Adipocyte (in vitro differentiated cells): ENCODE data around the gene TGM1.

ENCODE experiments used
- DNase-seq: peaks from one replicate; pipeline ENCODE4 v3.0.0-alpha.2; 2015; ENCODE audit warnings: low read depth
- H3K27me3 ChIP-seq: replicated peaks from 2 replicates; pipeline ENCODE4 v1.7.0; 2013; ENCODE audit warnings: mild to moderate bottlenecking, low read length, moderate library complexity; ENCODE audit not compliant: control insufficient read depth, insufficient read depth
- H3K36me3 ChIP-seq: 2 replicates; pipeline ENCODE4 v1.7.0; 2013; ENCODE audit warnings: low read length, mild to moderate bottlenecking, moderate library complexity; ENCODE audit not compliant: control insufficient read depth, insufficient read depth, severe bottlenecking
- H3K4me1 ChIP-seq: 2 replicates; pipeline ENCODE4 v1.7.0; 2013; ENCODE audit warnings: mild to moderate bottlenecking, low read length, moderate library complexity; ENCODE audit not compliant: control insufficient read depth, insufficient read depth
- H3K4me3 ChIP-seq: 2 replicates; pipeline ENCODE4 v1.7.0; 2013; ENCODE audit warnings: mild to moderate bottlenecking, low read length, moderate library complexity
- H3K9ac ChIP-seq: 2 replicates; pipeline ENCODE4 v1.7.0; 2013; ENCODE audit warnings: mild to moderate bottlenecking, low read length, moderate library complexity
- H3K9me3 ChIP-seq: 2 replicates; pipeline ENCODE4 v1.7.0; 2013; ENCODE audit warnings: mild to moderate bottlenecking, low read length, moderate library complexity; ENCODE audit not compliant: control insufficient read depth

Gene TGM1

GRCh38 chr14:24236689-24237462 is 26.1 kb downstream of the TGM1 start:
- no peaks in the 10 kb centered on the region for H3K27me3 ChIP-seq
- no peaks in the 10 kb centered on the region for H3K9me3 ChIP-seq
- H3K4me3 ChIP-seq = no peak overlapping the region
- H3K36me3 ChIP-seq = peaks cover 60% of the 10 kb centered on the region
- H3K9ac ChIP-seq = no peak overlapping the region
- no peak for DNase-seq
- peaks cover 69% of the 10 kb centered on the region for H3K4me1 ChIP-seq

DNA sequence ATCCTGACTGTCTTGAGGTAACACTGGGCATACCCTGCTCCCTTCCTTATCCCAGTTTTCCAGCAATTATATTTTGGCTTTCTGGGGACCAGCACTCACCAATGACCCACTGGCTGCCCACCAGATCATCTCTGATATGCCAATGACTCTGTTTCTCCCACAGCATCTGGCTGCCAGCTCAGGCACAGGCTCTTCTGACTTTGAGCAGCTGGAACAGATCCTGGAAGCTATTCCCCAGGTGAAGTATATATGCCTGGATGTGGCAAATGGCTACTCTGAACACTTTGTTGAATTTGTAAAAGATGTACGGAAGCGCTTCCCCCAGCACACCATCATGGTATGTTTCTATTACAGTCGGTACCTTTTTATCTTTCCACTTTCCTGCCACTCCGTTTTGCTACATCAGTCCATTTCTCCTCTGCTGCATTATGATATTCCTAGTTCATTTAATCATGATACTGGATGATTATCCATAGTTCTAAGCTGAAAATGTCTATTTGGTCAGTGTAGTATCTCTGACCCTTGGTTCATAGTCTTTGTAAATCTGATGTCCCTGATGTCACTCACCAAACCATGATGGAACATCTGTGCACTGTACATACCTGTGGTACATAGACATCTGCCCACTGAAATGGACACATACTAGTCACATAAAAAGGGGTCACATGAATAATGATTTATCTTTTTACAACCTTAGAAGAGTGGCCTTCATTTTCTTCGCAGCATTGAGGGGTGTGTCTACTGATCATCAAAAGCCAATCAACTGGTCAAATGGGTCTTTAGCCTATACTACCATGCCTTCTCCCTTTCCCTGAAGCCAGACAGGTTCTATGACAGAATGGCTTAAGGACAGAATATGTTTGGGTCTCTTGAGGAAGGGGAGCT is 26.9 kb downstream of the TGM1 start:
- Histone ChIP-seq H3K27me3 (no peaks in the 10 kb centered on the region), H3K9me3 (no peaks in the 10 kb centered on the region), H3K9ac (no peak overlapping the region), H3K4me1 (peaks cover 64% of the 10 kb centered on the region), H3K36me3 (peaks cover 58% of the 10 kb centered on the region), H3K4me3 (no peak overlapping the region)
- DNase-seq = no peak

DNA sequence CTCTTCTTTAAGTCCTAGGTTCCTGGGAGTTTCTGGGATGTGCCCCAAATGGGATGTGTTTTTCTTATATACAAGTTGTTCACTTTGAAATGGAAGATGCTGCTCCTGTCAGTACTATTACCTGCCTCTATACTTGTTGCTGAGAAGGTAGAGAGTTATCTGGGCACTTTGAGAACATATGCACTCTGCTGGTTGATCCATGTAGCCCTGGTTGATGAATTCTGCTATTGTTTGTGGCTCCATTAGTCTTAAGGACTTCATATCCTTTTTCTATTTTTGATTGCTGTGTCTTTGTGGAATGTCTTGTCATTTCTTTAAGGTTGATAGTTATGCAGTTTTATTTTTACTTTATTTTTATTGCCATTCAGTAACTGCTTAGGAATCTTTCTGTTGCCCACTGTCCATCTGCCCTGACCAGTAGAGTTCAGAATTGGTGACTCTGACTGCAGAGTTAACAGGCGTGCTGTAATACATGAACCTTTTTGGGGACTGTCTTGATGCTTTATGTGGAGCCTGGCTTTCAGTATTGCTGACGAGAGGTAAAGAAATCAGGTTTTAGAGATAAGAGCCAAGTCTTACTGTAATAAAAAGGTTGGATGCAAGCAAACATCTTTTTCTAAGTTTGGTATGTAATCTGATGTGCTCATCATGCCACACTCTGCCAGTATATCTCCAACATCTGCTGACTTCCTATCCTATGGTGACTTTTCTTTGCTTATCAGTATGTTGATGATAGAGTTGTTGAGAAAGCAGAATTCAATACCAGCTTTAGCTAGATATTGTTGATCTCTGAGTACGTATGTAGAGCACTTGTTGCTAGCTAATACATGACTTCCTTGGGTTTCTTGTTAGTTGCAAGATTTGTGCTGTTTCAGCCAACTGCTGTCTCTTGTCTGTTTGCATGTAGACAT is 28.6 kb downstream of the TGM1 start:
- Histone ChIP-seq H3K9ac (peak overlapping the region; percentile 7), H3K36me3 (peaks cover 43% of the 10 kb centered on the region), H3K4me1 (peaks cover 49% of the 10 kb centered on the region), H3K27me3 (no peaks in the 10 kb centered on the region), H3K4me3 (peak overlapping the region; percentile 92), H3K9me3 (no peaks in the 10 kb centered on the region)
- DNase-seq = no peak

DNA sequence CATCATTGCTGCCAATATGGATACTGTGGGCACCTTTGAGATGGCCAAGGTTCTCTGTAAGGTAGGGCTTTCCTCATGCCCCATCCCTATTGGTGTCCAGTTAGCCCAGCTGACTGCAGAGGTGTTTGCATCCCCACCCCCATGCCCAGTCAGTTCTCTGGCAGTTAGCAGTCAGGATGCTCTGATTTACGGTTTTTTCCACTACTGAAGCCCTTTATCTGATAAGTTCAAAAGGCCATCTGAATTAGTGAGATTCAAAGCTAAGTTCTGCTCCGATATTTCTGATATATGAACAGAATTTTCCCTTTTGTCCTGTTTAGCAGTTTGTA is 29.5 kb downstream of the TGM1 start:
- Histone ChIP-seq H3K4me1 (peaks cover 40% of the 10 kb centered on the region), H3K9ac (peak overlapping the region; percentile 94), H3K4me3 (peak overlapping the region; percentile 92), H3K27me3 (no peaks in the 10 kb centered on the region), H3K36me3 (peaks cover 35% of the 10 kb centered on the region), H3K9me3 (no peaks in the 10 kb centered on the region)
- no peak for DNase-seq

GRCh38 chr14:24232645-24233537 is 30.1 kb downstream of the TGM1 start, which contains the start of gene GMPR2:
Gene GMPR2, plus strand, starts transcription at chr14:24232929. Its CDS starts 325 bp downstream, at chr14:24233254.
- Histone ChIP-seq H3K27me3 (no peaks in the 10 kb centered on the region), H3K9me3 (no peaks in the 10 kb centered on the region), H3K4me1 (peaks cover 36% of the 10 kb centered on the region), H3K4me3 (peak within 1 kb of the TSS; percentile 92), H3K9ac (peak within 1 kb of the TSS; percentile 94), H3K36me3 (peaks cover 34% of the 10 kb centered on the region)
- peak; percentile 38 for DNase-seq

DNA sequence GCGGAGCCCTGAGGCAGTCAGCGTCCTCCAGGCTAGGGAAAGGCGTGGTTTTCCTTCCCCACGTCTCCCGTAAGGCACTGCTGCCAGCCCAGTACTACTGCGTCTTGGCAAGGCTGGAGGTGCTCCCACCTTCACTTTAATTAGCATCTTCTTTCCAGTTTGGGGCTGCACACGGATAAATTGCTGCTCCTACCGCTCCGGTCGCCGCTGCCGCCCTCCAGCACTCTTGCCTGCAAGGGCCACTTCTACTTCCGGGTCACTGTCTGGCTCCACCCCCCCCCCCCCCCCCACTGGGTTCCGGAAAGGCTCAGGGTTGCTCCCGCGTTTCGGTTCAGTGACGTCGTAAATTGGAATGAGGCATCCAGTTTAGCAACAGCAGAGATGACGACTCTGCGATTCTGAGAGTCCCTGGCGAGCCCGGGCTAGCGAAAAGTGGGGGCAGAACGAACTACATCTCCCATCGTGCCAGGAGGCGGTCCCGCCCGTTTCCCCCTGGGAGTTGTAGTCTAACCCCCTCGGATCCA is 30.8 kb downstream of the TGM1 start, which contains the start of gene NEDD8:
TSS of gene NEDD8 (minus strand) at position 247 of the 524 bp plus-strand sequence. CDS start at position 147, 100 bp downstream.
- peak; percentile 95 for DNase-seq
- Histone ChIP-seq H3K4me1 (peaks cover 30% of the 10 kb centered on the region), H3K9me3 (no peaks in the 10 kb centered on the region), H3K4me3 (peak within 1 kb of the TSS; percentile 92), H3K36me3 (peaks cover 34% of the 10 kb centered on the region), H3K9ac (peak within 1 kb of the TSS; percentile 94), H3K27me3 (no peaks in the 10 kb centered on the region)

DNA sequence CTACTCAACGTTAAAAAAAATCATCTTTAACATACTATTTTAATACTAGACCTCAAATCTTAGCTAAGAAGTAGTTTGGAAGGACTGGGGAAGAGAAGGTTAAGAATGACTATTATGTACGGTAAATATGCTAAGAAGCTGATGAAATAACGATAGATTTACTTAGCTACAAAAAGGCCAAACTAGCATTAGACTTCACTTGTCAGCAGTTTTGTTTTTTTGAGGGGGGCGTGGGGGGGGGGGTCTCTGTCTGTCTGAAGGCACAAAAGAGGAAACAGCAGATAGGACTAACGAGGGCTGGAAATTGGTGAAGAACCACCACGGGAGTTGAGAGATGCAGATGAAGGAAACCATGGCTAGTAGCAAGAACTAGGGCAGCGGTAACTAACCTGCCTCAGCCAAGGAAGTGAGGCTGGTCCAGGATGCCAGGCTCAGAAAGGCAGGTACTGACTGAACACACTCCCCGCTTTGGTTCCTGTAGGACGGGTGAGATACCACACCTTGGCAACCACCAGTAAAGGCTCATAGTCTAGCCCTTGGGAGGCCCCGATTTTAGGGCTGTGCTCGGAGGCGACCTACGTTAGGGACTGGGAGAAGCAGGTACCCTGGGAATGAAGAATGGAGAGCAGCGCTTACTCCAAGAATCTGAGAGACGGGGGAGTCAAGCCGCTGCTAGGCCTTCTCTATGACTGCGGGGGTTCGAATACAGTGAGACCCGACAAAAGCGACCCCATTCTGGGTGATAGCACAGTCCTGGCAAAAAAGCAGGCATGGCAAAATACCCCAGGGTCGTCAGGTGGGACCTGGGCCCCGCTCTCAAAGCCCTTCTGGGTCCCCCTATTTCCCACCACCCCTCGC is 31.5 kb downstream of the TGM1 start:
- Histone ChIP-seq H3K4me3 (peak overlapping the region; percentile 92), H3K9ac (peak overlapping the region; percentile 94), H3K36me3 (peaks cover 31% of the 10 kb centered on the region), H3K9me3 (no peaks in the 10 kb centered on the region), H3K4me1 (peaks cover 23% of the 10 kb centered on the region), H3K27me3 (no peaks in the 10 kb centered on the region)
- peak; percentile 21 for DNase-seq

DNA sequence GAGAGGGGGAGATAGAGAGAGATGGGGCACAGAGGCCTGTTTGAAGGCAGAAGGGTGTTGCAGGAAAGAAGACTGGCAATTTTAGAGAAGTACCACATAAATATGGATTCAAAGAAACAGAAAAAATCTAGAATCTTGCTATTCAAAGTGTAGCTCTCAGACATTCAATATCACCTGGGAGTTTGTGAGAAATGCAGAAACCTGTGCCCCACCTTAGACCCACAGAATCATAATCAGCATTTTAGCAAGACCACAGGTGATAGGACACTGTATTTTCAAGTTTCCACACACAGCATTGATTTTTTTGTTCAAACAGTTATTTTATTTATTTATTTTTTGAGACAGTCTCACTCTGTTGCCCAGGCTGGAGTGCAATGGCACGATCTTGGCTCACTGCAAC is 34.1 kb downstream of the TGM1 start:
- Histone ChIP-seq H3K4me1 (peaks cover 16% of the 10 kb centered on the region), H3K9me3 (no peaks in the 10 kb centered on the region), H3K36me3 (peaks cover 16% of the 10 kb centered on the region), H3K27me3 (no peaks in the 10 kb centered on the region), H3K4me3 (no peak overlapping the region), H3K9ac (no peak overlapping the region)
- no peak for DNase-seq

- no peak overlapping the region for H3K9ac ChIP-seq
These were observed 36.5 kb downstream of the TGM1 start for GRCh38 chr14:24226473-24226872.

More at GRCh38 chr14:24226473-24226872, 36.5 kb downstream of the TGM1 start:
- Histone ChIP-seq H3K9me3 (no peaks in the 10 kb centered on the region), H3K4me1 (peaks cover 7% of the 10 kb centered on the region), H3K4me3 (no peak overlapping the region), H3K36me3 (peaks cover 16% of the 10 kb centered on the region), H3K27me3 (no peaks in the 10 kb centered on the region)
- DNase-seq = no peak
